Astrocyte (in vitro differentiated cells and primary cell): ENCODE measurements around the gene RTN4IP1. TPM values are rescaled to one million over a fixed set of nuclear protein-coding genes. Genes with fewer than 3 reads are reported as not detected.
"Not testable (repeated sequence)": the region's sequence is repeated elsewhere in the genome, so short reads cannot be mapped to it uniquely, and the experiment has no call there.

Experiments used
- DNase-seq: peaks from one replicate; pipeline ENCODE4 v3.0.0-alpha.2; 2010; ENCODE audit warnings: low read depth
- FAIRE-seq: peaks from 2 replicates; lab custom pipeline; 2011; peaks lifted over from hg19 to GRCh38; lab: Jason Lieb, UNC
- H2AFZ ChIP-seq: 2 replicates; pipeline ENCODE4 v1.6.0; 2012; ENCODE audit warnings: low read depth, low read length, inconsistent platforms
- H3K27ac ChIP-seq: 2 replicates; pipeline ENCODE4 v1.5.1; 2011; ENCODE audit warnings: low read depth, low read length, inconsistent platforms
- H3K27me3 ChIP-seq: 2 replicates; pipeline ENCODE4 v1.6.0; 2011; ENCODE audit warnings: low read length, inconsistent platforms; ENCODE audit not compliant: insufficient read depth
- H3K36me3 ChIP-seq: 2 replicates; pipeline ENCODE4 v1.5.1; 2011; ENCODE audit warnings: low read length, inconsistent platforms; ENCODE audit not compliant: insufficient read depth
- H3K4me1 ChIP-seq: 2 replicates; pipeline ENCODE4 v1.5.1; 2011; ENCODE audit warnings: low read length, inconsistent platforms; ENCODE audit not compliant: insufficient read depth
- H3K4me2 ChIP-seq: 2 replicates; pipeline ENCODE4 v1.6.0; 2012; ENCODE audit warnings: low read length, inconsistent platforms
- H3K4me3 ChIP-seq: 2 replicates; pipeline ENCODE4 v1.5.1; 2011; ENCODE audit warnings: low read depth, mild to moderate bottlenecking, low read length, inconsistent platforms; ENCODE audit not compliant: insufficient read depth
- H3K79me2 ChIP-seq: 2 replicates; pipeline ENCODE4 v1.6.0; 2012; ENCODE audit warnings: mild to moderate bottlenecking, low read length, inconsistent platforms; ENCODE audit not compliant: insufficient read depth
- H3K9ac ChIP-seq: 2 replicates; pipeline ENCODE4 v1.6.0; 2012; ENCODE audit warnings: mild to moderate bottlenecking, low read length, inconsistent platforms
- H3K9me3 ChIP-seq: 2 replicates; pipeline ENCODE4 v1.5.1; 2012; ENCODE audit warnings: low read depth, mild to moderate bottlenecking, low read length, inconsistent platforms; ENCODE audit not compliant: insufficient read depth
- H4K20me1 ChIP-seq: 2 replicates; pipeline ENCODE4 v1.6.0; 2012; ENCODE audit warnings: low read length, inconsistent platforms; ENCODE audit not compliant: insufficient read depth
- H3K27ac Mint-ChIP-seq: one replicate; pipeline ENCODE4 v1.8.0; 2021; ENCODE audit warnings: mild to moderate bottlenecking, mixed read lengths; ENCODE audit not compliant: unreplicated experiment
- H3K27me3 Mint-ChIP-seq: one replicate; pipeline ENCODE4 v1.8.0; 2021; ENCODE audit warnings: low read depth, mixed read lengths; ENCODE audit not compliant: unreplicated experiment
- H3K36me3 Mint-ChIP-seq: one replicate; pipeline ENCODE4 v1.8.0; 2021; ENCODE audit warnings: low read depth, mixed read lengths; ENCODE audit not compliant: unreplicated experiment
- H3K4me1 Mint-ChIP-seq: one replicate; pipeline ENCODE4 v1.8.0; 2021; ENCODE audit warnings: low read depth, mixed read lengths; ENCODE audit not compliant: unreplicated experiment
- H3K4me3 Mint-ChIP-seq: one replicate; pipeline ENCODE4 v1.8.0; 2021; ENCODE audit warnings: mild to moderate bottlenecking, moderate library complexity, mixed read lengths; ENCODE audit not compliant: unreplicated experiment
- H3K9me3 Mint-ChIP-seq: one replicate; pipeline ENCODE4 v1.8.0; 2021; ENCODE audit warnings: mild to moderate bottlenecking, mixed read lengths; ENCODE audit not compliant: unreplicated experiment
- EZH2 ChIP-seq: IDR thresholded peaks from 2 replicates; pipeline ENCODE4 v1.6.1; 2012; ENCODE audit warnings: mild to moderate bottlenecking, low read length, inconsistent platforms; ENCODE audit not compliant: insufficient read depth
- total RNA-seq: library from RNA; stranded (reverse); gene quantifications from 2 replicates; pipeline ENCODE4 v1.2.1, GENCODE V29; 2021
- TF ChIP-seq, protein P1 (sequence below): IDR thresholded peaks from 2 replicates; pipeline ENCODE4 v1.5.1; 2011; ENCODE audit warnings: low read depth, mild to moderate bottlenecking, inconsistent platforms, low read length, moderate library complexity; ENCODE audit not compliant: insufficient read depth

RTN4IP1 gene
- total RNA-seq, 1 donor from 2014 or later, result 5.3 TPM

- H3K4me1 ChIP-seq, result peaks cover 18% of the 10 kb centered on the region
- H3K9ac ChIP-seq, result peak overlapping the region; percentile 11
- peak overlapping the region; percentile 56 for H3K27ac ChIP-seq
- TF ChIP-seq EZH2, result no peak
- TF ChIP-seq, protein P1, sequence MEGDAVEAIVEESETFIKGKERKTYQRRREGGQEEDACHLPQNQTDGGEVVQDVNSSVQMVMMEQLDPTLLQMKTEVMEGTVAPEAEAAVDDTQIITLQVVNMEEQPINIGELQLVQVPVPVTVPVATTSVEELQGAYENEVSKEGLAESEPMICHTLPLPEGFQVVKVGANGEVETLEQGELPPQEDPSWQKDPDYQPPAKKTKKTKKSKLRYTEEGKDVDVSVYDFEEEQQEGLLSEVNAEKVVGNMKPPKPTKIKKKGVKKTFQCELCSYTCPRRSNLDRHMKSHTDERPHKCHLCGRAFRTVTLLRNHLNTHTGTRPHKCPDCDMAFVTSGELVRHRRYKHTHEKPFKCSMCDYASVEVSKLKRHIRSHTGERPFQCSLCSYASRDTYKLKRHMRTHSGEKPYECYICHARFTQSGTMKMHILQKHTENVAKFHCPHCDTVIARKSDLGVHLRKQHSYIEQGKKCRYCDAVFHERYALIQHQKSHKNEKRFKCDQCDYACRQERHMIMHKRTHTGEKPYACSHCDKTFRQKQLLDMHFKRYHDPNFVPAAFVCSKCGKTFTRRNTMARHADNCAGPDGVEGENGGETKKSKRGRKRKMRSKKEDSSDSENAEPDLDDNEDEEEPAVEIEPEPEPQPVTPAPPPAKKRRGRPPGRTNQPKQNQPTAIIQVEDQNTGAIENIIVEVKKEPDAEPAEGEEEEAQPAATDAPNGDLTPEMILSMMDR, result no peak
- no peaks in the 10 kb centered on the region for H3K36me3 ChIP-seq
- no peaks in the 10 kb centered on the region for H3K79me2 ChIP-seq
- DNase-seq (peak; percentile 89), FAIRE-seq (peak; percentile 99)
- H3K4me3 Mint-ChIP-seq, result peak overlapping the region; percentile 22
- H3K4me2 ChIP-seq, result peak overlapping the region; percentile 66
- no peak overlapping the region for H2AFZ ChIP-seq
- peak overlapping the region; percentile 15 for H3K4me3 ChIP-seq
- H3K27me3 ChIP-seq, result no peaks in the 10 kb centered on the region
- H4K20me1 ChIP-seq, result no peaks in the 10 kb centered on the region
- no peaks in the 10 kb centered on the region for H3K27me3 Mint-ChIP-seq
- no peaks in the 10 kb centered on the region for H3K9me3 ChIP-seq
- H3K27ac Mint-ChIP-seq, result peak overlapping the region; percentile 90
- H3K9me3 Mint-ChIP-seq, result no peaks in the 10 kb centered on the region
- peaks cover 5% of the 10 kb centered on the region for H3K36me3 Mint-ChIP-seq
- peaks cover 28% of the 10 kb centered on the region for H3K4me1 Mint-ChIP-seq
These were observed 38.0 kb downstream of the RTN4IP1 start for GRCh38 chr6:106591111-106591825.

DNA sequence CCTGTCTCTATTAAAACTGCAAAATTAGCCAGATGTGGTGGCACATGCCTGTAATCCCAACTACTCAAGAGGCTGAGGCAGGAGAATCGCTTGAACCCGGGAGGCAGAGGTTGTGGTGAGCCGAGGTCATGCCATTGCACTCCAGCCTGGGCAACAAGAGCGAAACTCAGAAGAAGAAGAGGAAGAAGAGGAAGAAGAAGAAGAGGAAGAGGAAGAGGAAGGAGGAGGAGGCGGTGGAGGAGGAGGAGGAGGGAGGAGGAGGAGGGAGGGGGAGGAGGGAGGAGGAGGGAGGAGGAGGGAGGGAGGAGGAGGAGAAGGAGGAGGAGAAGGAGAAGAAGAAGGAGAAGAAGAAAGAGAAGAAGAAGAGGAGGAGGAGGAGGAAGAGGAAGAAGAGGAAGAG, 40.4 kb downstream of the RTN4IP1 start:
- H3K4me3 Mint-ChIP-seq, H3K27me3 Mint-ChIP-seq, H3K79me2 ChIP-seq, H3K27me3 ChIP-seq, H3K4me2 ChIP-seq, H2AFZ ChIP-seq, H3K9me3 ChIP-seq, H3K36me3 ChIP-seq, H3K36me3 Mint-ChIP-seq, H4K20me1 ChIP-seq, H3K9ac ChIP-seq, H3K27ac ChIP-seq, FAIRE-seq, H3K27ac Mint-ChIP-seq, H3K4me3 ChIP-seq, DNase-seq, H3K9me3 Mint-ChIP-seq: not testable (repeated sequence)
- H3K4me1 ChIP-seq, result peaks cover 18% of the 10 kb centered on the region
- H3K4me1 Mint-ChIP-seq, result peaks cover 31% of the 10 kb centered on the region

DNA sequence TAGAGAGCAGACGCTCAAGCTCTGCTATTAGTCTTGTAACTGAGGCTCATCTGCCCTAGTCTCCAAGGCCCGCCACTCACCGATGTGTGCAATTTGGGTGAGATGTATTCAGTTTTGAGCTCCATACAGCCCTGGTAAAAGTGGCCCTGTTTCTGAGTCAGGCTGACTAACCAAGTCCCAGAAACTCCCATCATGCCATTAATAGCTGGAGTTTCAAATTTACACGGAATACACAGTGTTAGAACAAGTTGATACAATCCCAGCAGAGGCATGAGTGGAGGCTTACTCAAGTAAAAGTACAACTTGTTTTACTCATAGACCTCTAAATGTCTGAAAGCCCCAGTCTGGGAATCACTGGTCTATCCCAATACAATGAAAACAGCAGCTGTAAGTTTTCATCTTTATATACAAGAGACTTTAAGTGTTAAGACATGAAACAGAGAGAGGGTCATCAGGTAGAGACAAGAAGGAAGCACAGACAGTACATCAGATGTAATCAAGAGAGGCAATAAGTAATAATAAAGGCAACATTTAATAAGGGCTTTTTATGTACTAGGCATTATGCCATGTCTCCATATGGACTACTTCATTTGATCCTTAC, 42.4 kb downstream of the RTN4IP1 start:
- Mint-ChIP-seq H3K4me3 (no peak overlapping the region), H3K27me3 (no peaks in the 10 kb centered on the region), H3K4me1 (peaks cover 26% of the 10 kb centered on the region), H3K27ac (no peak overlapping the region), H3K9me3 (no peaks in the 10 kb centered on the region), H3K36me3 (peaks cover 12% of the 10 kb centered on the region)
- Histone ChIP-seq H3K79me2 (no peaks in the 10 kb centered on the region), H2AFZ (no peak overlapping the region), H4K20me1 (no peaks in the 10 kb centered on the region), H3K4me1 (peaks cover 16% of the 10 kb centered on the region), H3K36me3 (no peaks in the 10 kb centered on the region), H3K9ac (no peak overlapping the region), H3K4me2 (no peak overlapping the region), H3K27me3 (no peaks in the 10 kb centered on the region), H3K27ac (no peak overlapping the region), H3K4me3 (no peak overlapping the region), H3K9me3 (no peaks in the 10 kb centered on the region)
- FAIRE-seq (no peak), DNase-seq (no peak)
- no peak for TF ChIP-seq EZH2
- TF ChIP-seq, protein P1, result no peak
